ENCODE measurements around the gene RIMBP2.

RIMBP2 gene

DNA sequence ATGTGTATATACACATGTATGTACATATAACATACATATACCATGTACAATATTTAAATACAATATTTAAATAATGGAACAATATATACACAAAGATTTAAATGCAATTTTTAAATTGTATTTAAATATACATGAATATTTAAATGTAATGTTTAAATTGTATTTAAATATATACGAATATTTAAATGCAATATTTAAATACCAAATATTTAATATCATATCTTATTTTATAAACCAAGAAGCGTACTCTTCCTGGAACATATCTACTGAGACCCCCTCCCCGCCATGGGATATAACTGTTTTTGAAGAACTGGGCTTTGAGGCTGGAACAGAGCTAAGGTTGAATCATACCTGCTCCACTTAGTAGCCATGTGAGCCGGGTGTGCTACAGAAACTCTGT lies 29.8 kb upstream of the RIMBP2 start:
- H3K4me2 ChIP-seq (ENCODE audit: low read length), result no peak overlapping the region
- no peaks in the 10 kb centered on the region for H4K20me1 ChIP-seq (ENCODE audit: insufficient read depth, low read length)
- H3K4me1 ChIP-seq (ENCODE audit: insufficient read depth, low read length, severe bottlenecking), result no peaks in the 10 kb centered on the region
- H3K9me2 ChIP-seq (ENCODE audit: low read depth, low read length), result no peaks in the 10 kb centered on the region
- H3K9ac ChIP-seq (ENCODE audit: low read length), result no peak overlapping the region
- no peaks in the 10 kb centered on the region for H3K27me3 ChIP-seq (ENCODE audit: insufficient read depth, low read length)
- H3K36me3 ChIP-seq (ENCODE audit: insufficient read depth, low read length), result no peaks in the 10 kb centered on the region
- TF ChIP-seq CTCF (IDR thresholded peaks at IDR 0.05; ENCODE audit: low read length), result no peak
- TF ChIP-seq EZH2 (IDR thresholded peaks at IDR 0.05; ENCODE audit: borderline replicate concordance, low read length), result no peak
- no peaks in the 10 kb centered on the region for H3K9me3 ChIP-seq (ENCODE audit: low read length)
- H3K4me3 ChIP-seq (ENCODE audit: low read depth, low read length, poor library complexity, severe bottlenecking), result no peak overlapping the region
- no peak overlapping the region for H2AFZ ChIP-seq (ENCODE audit: low read length)
- H3K79me2 ChIP-seq (ENCODE audit: insufficient read depth, low read length), result no peaks in the 10 kb centered on the region
- no peaks in the 10 kb centered on the region for H3F3A ChIP-seq (ENCODE audit: insufficient read depth, low read length)
- H3K27ac ChIP-seq (ENCODE audit: low read depth, low read length, poor library complexity, severe bottlenecking), result no peak overlapping the region

GRCh38 chr12:130744274-130744673 lies 28.2 kb upstream of the RIMBP2 start:
- Histone ChIP-seq H3K79me2 (ENCODE audit: insufficient read depth, low read length) (no peaks in the 10 kb centered on the region), H2AFZ (ENCODE audit: low read length) (no peak overlapping the region), H3K4me2 (ENCODE audit: low read length) (no peak overlapping the region), H3K9ac (ENCODE audit: low read length) (no peak overlapping the region), H3K4me1 (ENCODE audit: insufficient read depth, low read length, severe bottlenecking) (no peaks in the 10 kb centered on the region), H3K4me3 (ENCODE audit: low read depth, low read length, poor library complexity, severe bottlenecking) (no peak overlapping the region), H3K36me3 (ENCODE audit: insufficient read depth, low read length) (no peaks in the 10 kb centered on the region), H3F3A (ENCODE audit: insufficient read depth, low read length) (no peaks in the 10 kb centered on the region), H3K27me3 (ENCODE audit: insufficient read depth, low read length) (no peaks in the 10 kb centered on the region), H3K9me2 (ENCODE audit: low read depth, low read length) (no peaks in the 10 kb centered on the region), H3K9me3 (ENCODE audit: low read length) (no peaks in the 10 kb centered on the region), H4K20me1 (ENCODE audit: insufficient read depth, low read length) (no peaks in the 10 kb centered on the region), H3K27ac (ENCODE audit: low read depth, low read length, poor library complexity, severe bottlenecking) (no peak overlapping the region)
- TF ChIP-seq EZH2 (IDR thresholded peaks at IDR 0.05; ENCODE audit: borderline replicate concordance, low read length) (no peak), CTCF (IDR thresholded peaks at IDR 0.05; ENCODE audit: low read length) (no peak)

- no peaks in the 10 kb centered on the region for H3K27me3 ChIP-seq (ENCODE audit: insufficient read depth, low read length)
- H3K4me1 ChIP-seq (ENCODE audit: insufficient read depth, low read length, severe bottlenecking), result no peaks in the 10 kb centered on the region
- H3K9me2 ChIP-seq (ENCODE audit: low read depth, low read length), result no peaks in the 10 kb centered on the region
- H2AFZ ChIP-seq (ENCODE audit: low read length), result no peak overlapping the region
- H3K27ac ChIP-seq (ENCODE audit: low read depth, low read length, poor library complexity, severe bottlenecking), result no peak overlapping the region
- H3K9ac ChIP-seq (ENCODE audit: low read length), result no peak overlapping the region
- H4K20me1 ChIP-seq (ENCODE audit: insufficient read depth, low read length), result no peaks in the 10 kb centered on the region
- H3K9me3 ChIP-seq (ENCODE audit: low read length), result no peaks in the 10 kb centered on the region
- no peak overlapping the region for H3K4me3 ChIP-seq (ENCODE audit: low read depth, low read length, poor library complexity, severe bottlenecking)
- no peaks in the 10 kb centered on the region for H3F3A ChIP-seq (ENCODE audit: insufficient read depth, low read length)
- no peaks in the 10 kb centered on the region for H3K36me3 ChIP-seq (ENCODE audit: insufficient read depth, low read length)
- TF ChIP-seq CTCF (IDR thresholded peaks at IDR 0.05; ENCODE audit: low read length), result no peak
- TF ChIP-seq EZH2 (IDR thresholded peaks at IDR 0.05; ENCODE audit: borderline replicate concordance, low read length), result no peak
- H3K79me2 ChIP-seq (ENCODE audit: insufficient read depth, low read length), result no peaks in the 10 kb centered on the region
- H3K4me2 ChIP-seq (ENCODE audit: low read length), result no peak overlapping the region
These were observed 27.5 kb upstream of the RIMBP2 start for GRCh38 chr12:130743606-130744005.
